ENCODE data around the gene ANP32E.

Gene ANP32E

DNA sequence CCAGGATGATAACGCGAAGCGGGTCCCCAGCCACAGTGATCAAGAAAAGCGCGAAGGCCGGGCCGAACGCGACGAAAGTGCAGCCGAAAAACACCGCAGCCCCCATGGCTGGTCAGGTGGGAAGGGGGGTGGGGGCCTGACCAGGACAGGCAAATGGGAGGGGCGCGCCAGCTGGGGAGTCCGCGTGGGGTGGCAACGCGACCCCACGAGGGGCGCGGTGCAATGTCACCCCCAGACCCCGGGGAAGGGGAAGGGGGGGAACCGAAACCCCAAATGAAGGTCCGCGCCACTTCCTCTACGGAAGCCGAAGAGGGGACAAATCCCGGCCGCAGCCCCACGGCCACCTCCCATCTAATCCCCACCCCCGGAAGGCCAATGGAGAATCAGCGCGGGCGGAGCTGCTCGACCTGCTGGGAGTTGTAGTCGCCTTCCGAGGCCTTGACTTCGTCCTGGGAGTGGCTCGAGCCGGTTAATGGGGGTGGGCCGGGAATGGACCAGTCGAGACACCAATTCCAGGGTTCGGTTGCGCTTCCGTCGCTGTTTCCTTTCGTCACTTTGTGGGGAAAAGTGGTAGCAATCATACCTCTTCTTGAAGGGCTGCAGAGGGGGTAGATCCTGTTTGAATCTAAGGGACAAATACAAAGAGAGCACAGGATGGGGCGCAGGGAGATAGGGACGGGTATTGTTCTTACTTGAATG lies 32.9 kb upstream of the ANP32E start, which contains the start of gene APH1A:
APH1A (minus strand) TSS at position 312 of the 699 bp plus-strand sequence; CDS start at position 106, 206 bp downstream.
- peaks cover 35% of the 10 kb centered on the region for H3K36me3 ChIP-seq (ENCODE audit: insufficient read depth, low read length)
- peak within 1 kb of the TSS; percentile 85 for H3K27ac ChIP-seq (ENCODE audit: low read depth, low read length)
- H3K4me1 ChIP-seq (ENCODE audit: insufficient read depth, low read length), result peaks cover 18% of the 10 kb centered on the region
- WGBS, result under 1% methylated on average over 49 of the region's 49 CpGs
- H3K9ac ChIP-seq (ENCODE audit: low read depth, low read length), result peak within 1 kb of the TSS; percentile 87
- no peaks in the 10 kb centered on the region for H3K9me3 ChIP-seq (ENCODE audit: insufficient read depth, low read depth, low read length)
- no peaks in the 10 kb centered on the region for H3K27me3 ChIP-seq (ENCODE audit: insufficient read depth, low read length)
- peak within 1 kb of the TSS; percentile 92 for H3K4me3 ChIP-seq (ENCODE audit: low read length)

DNA sequence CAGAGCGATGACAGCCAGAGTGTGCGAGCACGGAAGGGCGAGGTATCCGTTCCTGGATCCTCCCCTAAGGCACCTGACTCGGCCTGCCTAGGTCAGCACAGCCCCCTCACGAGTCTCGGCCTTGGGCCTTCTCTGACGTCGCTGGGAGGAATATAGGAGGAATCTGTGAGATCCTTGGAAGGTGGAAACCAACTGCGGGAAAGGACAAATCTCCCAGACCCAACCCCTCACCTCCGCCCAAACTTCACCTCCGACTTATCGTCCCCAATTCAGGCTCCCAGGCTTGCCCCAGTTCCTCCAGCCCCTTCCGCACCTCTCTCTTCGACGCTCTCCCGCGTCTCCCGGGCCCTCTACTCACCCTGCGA lies 32.4 kb upstream of the ANP32E start:
- H3K9ac ChIP-seq (ENCODE audit: low read depth, low read length), result peak overlapping the region; percentile 87
- WGBS, result under 1% methylated on average over 19 of the region's 21 CpGs
- peak overlapping the region; percentile 85 for H3K27ac ChIP-seq (ENCODE audit: low read depth, low read length)
- no peaks in the 10 kb centered on the region for H3K27me3 ChIP-seq (ENCODE audit: insufficient read depth, low read length)
- peak overlapping the region; percentile 92 for H3K4me3 ChIP-seq (ENCODE audit: low read length)
- H3K36me3 ChIP-seq (ENCODE audit: insufficient read depth, low read length), result peaks cover 40% of the 10 kb centered on the region
- H3K9me3 ChIP-seq (ENCODE audit: insufficient read depth, low read depth, low read length), result no peaks in the 10 kb centered on the region
- peaks cover 12% of the 10 kb centered on the region for H3K4me1 ChIP-seq (ENCODE audit: insufficient read depth, low read length)

DNA sequence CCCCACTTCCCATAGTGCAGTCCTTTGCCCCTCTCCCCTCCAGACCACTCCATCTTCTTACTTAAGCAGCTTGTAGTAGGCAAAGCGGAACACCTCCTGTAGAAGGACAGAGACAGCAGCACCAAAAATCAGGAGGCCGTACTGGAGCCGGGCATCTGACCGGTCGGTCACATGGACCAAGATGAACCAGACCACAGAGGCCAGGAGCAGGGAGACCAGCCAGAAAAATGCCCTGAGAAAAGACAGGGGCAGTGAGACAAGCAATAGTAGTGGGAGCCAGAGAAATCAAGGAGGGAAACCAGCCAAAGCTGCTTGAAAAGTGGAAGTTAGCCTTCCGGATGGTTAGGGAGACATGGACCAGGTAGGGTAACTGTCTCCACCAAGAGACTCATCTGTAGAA lies 32.0 kb upstream of the ANP32E start:
- peaks cover 44% of the 10 kb centered on the region for H3K36me3 ChIP-seq (ENCODE audit: insufficient read depth, low read length)
- H3K27ac ChIP-seq (ENCODE audit: low read depth, low read length), result no peak overlapping the region
- H3K27me3 ChIP-seq (ENCODE audit: insufficient read depth, low read length), result no peaks in the 10 kb centered on the region
- H3K9me3 ChIP-seq (ENCODE audit: insufficient read depth, low read depth, low read length), result no peaks in the 10 kb centered on the region
- H3K4me1 ChIP-seq (ENCODE audit: insufficient read depth, low read length), result peaks cover 9% of the 10 kb centered on the region; the same call in 1 of the 2 replicates
- peak overlapping the region; percentile 92 for H3K4me3 ChIP-seq (ENCODE audit: low read length)
- WGBS, result 51% methylated on average over 6 of the region's 6 CpGs
- H3K9ac ChIP-seq (ENCODE audit: low read depth, low read length), result peak overlapping the region; percentile 87

DNA sequence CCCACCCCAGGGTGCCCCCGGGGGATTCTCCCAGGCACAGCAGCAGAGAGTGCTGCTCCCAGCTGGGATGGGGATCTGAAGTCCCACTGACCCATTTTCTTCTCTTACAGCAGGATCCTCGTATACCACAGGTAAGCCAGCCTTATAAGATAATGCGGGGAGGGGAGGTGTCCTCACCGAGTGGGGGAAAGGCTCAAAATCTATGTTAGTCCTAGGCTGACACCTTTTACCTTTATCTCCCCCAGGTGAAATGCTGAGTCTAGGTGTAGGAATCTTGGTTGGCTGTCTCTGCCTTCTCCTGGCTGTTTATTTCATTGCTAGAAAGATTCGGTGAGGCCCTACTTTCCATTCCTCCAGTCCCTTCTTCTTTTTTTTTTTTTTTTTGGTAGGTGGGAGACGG lies 27.6 kb upstream of the ANP32E start:
- 89% methylated on average over 4 of the region's 6 CpGs for WGBS
- no peak overlapping the region for H3K9ac ChIP-seq (ENCODE audit: low read depth, low read length)

DNA sequence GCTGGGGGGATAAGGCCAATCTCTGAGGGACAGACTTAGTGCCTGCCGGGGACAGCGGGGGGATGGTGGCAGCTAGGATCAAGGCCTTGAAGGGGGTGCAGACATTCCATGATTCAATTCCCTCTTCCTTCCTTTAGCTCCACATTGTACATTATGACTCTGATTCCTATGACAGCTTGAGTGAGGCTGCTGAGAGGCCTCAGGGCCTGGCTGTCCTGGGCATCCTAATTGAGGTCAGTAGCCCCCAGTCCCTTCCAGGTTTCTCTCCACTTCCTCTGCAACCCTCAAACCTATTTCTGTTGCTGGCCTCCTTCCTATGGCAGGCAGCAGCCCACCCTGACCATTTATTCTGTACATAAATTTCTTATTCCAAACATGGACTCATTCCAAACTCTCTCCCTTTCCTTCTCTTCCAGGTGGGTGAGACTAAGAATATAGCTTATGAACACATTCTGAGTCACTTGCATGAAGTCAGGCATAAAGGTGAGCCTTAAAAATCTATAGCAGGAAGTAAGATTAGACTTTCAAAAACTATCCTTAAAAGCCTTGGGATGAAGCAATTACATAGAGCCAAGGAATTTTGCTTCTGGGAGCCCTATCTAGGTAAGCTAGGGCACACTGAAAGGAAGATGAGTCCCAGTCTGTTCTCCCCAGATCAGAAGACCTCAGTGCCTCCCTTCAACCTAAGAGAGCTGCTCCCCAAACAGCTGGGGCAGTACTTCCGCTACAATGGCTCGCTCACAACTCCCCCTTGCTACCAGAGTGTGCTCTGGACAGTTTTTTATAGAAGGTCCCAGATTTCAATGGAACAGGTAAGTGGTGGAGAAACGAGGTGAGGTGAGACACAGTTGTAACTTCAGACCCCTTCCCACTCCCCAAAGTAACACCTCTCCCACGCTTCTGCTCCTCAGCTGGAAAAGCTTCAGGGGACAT lies 26.7 kb upstream of the ANP32E start:
- Histone ChIP-seq H3K4me1 (ENCODE audit: insufficient read depth, low read length) (peaks cover 17% of the 10 kb centered on the region; the same call in 1 of the 2 replicates), H3K9ac (ENCODE audit: low read depth, low read length) (no peak overlapping the region), H3K36me3 (ENCODE audit: insufficient read depth, low read length) (peaks cover 68% of the 10 kb centered on the region), H3K27ac (ENCODE audit: low read depth, low read length) (no peak overlapping the region), H3K9me3 (ENCODE audit: insufficient read depth, low read depth, low read length) (no peaks in the 10 kb centered on the region), H3K4me3 (ENCODE audit: low read length) (no peak overlapping the region), H3K27me3 (ENCODE audit: insufficient read depth, low read length) (no peaks in the 10 kb centered on the region)
- 90% methylated on average over 6 of the region's 6 CpGs for WGBS

More for the DNA sequence above, 27.6 kb upstream of the ANP32E start:
- Histone ChIP-seq H3K27ac (ENCODE audit: low read depth, low read length) (no peak overlapping the region), H3K27me3 (ENCODE audit: insufficient read depth, low read length) (no peaks in the 10 kb centered on the region), H3K4me3 (ENCODE audit: low read length) (no peak overlapping the region), H3K9me3 (ENCODE audit: insufficient read depth, low read depth, low read length) (no peaks in the 10 kb centered on the region), H3K4me1 (ENCODE audit: insufficient read depth, low read length) (peaks cover 15% of the 10 kb centered on the region; the same call in 1 of the 2 replicates), H3K36me3 (ENCODE audit: insufficient read depth, low read length) (peaks cover 68% of the 10 kb centered on the region)

DNA sequence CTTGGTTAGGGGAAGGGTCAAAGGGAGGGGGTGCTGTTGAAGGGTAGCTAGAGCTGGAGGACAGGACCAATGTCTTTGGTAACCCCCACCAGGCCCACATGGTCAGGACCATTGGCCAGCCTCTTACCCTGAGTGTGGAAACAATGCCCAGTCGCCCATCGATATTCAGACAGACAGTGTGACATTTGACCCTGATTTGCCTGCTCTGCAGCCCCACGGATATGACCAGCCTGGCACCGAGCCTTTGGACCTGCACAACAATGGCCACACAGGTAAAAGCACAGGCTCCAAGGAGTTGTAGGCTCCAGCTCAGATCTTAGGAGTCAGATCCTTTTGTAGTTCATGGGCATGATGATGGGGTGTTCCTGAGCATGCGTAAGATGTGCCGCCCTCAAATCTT lies 25.5 kb upstream of the ANP32E start:
- Histone ChIP-seq H3K27ac (ENCODE audit: low read depth, low read length) (no peak overlapping the region), H3K4me1 (ENCODE audit: insufficient read depth, low read length) (peaks cover 22% of the 10 kb centered on the region), H3K9me3 (ENCODE audit: insufficient read depth, low read depth, low read length) (no peaks in the 10 kb centered on the region), H3K36me3 (ENCODE audit: insufficient read depth, low read length) (peaks cover 56% of the 10 kb centered on the region), H3K27me3 (ENCODE audit: insufficient read depth, low read length) (no peaks in the 10 kb centered on the region), H3K4me3 (ENCODE audit: low read length) (no peak overlapping the region), H3K9ac (ENCODE audit: low read depth, low read length) (no peak overlapping the region)
- WGBS, result 94% methylated on average over 6 of the region's 6 CpGs

DNA sequence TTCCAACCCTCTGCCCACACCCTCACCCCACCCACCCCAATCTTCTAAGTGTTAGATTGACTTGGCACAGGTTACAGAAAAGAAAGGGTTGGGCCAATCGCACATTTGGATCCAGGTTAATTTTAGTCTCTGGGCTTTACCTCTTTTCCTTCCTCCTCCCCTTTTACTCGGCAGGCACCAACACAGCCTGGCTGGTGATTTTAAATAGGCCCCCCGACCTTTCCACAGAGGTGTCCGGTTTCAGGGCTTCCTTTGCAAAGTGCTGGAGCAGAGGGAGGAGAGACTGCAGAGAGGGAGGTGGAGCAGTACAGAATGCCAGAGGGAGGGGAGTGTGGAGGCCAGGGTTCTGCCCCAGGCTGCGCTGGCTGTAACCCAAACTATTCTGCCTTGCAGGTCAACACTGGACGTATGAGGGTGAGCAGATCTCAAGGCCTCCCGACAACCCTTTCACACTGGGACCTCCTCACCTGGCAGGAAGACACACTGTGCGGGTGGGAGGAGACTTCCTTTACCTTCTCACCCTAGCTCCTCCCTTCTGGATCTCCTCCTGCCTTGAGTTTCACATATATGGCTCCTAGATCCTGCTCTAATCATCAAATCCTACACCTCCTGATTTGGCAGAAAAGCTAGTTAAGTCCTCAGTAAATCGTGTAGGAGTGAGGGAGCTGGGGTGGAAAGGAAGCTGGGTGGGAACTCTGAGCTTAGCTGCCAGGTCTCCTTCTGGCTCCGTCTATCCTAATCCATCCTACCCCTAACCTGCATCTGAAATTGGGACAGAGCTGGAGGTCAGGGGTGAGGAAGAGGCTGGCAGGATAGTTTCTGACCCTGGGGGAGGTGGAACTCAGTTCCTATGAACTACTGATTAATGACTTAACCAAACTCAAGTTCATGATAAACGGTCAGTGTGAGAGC lies 24.1 kb upstream of the ANP32E start:
- Histone ChIP-seq H3K27ac (ENCODE audit: low read depth, low read length) (peak overlapping the region; percentile 95; the same call in 1 of the 2 replicates), H3K9me3 (ENCODE audit: insufficient read depth, low read depth, low read length) (no peaks in the 10 kb centered on the region), H3K36me3 (ENCODE audit: insufficient read depth, low read length) (peaks cover 43% of the 10 kb centered on the region), H3K27me3 (ENCODE audit: insufficient read depth, low read length) (no peaks in the 10 kb centered on the region), H3K4me1 (ENCODE audit: insufficient read depth, low read length) (peaks cover 30% of the 10 kb centered on the region), H3K9ac (ENCODE audit: low read depth, low read length) (peak overlapping the region; percentile 86), H3K4me3 (ENCODE audit: low read length) (peak overlapping the region; percentile 93)
- WGBS, result 13% methylated on average over 9 of the region's 11 CpGs

DNA sequence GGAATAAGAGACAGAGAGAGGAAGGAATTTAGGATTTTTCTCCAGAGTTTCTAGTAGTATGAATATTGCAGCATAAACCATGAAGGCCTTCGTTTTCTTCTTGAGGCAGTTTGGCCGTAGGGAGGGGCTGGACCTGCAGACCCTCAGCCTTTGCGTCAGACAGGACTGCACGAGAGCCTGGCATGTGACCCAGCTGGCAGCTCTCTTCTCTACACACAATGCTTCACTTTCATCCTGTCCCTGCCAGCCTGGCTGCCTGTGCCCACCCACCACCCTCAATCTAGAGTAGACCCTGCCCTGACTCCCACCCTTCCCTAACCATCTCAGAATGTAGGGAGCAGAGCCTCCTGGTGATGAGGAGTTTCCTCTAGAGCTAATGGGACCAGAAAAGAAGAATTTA lies 23.3 kb upstream of the ANP32E start:
- peaks cover 30% of the 10 kb centered on the region for H3K4me1 ChIP-seq (ENCODE audit: insufficient read depth, low read length)
- H3K27ac ChIP-seq (ENCODE audit: low read depth, low read length), result peak overlapping the region; percentile 95; the same call in 1 of the 2 replicates
- WGBS, result 17% methylated on average over 4 of the region's 4 CpGs

DNA sequence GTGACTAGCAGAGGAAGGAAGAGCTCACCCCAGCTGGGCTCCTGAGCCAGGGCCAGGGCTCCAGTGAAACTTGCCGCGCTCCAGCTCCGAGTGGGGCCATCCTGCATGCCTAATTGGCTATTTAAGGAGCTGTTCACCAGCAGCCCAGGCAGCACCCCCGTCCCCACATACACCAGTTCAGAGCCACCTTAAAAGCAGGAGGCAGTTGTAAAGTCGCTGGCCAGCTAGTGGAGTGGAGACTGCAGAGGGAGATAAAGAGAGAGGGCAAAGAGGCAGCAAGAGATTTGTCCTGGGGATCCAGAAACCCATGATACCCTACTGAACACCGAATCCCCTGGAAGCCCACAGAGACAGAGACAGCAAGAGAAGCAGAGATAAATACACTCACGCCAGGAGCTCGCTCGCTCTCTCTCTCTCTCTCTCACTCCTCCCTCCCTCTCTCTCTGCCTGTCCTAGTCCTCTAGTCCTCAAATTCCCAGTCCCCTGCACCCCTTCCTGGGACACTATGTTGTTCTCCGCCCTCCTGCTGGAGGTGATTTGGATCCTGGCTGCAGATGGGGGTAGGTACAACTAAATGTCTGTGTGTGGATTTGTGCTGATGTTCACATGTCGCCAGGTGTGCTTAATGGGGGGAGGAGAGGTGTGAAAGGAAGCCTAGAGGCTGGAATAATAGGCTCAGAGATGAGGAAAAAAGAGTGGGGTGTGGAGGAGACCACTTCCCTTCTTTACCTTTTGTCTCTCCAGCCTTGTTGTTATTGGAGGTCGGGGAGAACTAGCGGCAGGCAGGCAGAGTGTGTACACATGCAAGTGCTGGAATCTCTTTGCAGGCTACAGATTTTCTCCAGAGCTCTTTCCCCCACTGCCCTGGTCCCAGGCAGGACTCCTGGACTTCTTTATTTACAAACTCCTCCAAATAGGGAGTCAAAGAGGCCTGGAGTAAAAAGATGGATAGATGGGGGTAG lies 22.0 kb upstream of the ANP32E start, which contains the start of gene CA14:
CA14 (plus strand) TSS at position 151 of the 962 bp plus-strand sequence; CDS start at position 506, 355 bp downstream.
- Histone ChIP-seq H3K9ac (ENCODE audit: low read depth, low read length) (peak within 1 kb of the TSS; percentile 86), H3K4me3 (ENCODE audit: low read length) (peak within 1 kb of the TSS; percentile 93), H3K36me3 (ENCODE audit: insufficient read depth, low read length) (peaks cover 24% of the 10 kb centered on the region), H3K27me3 (ENCODE audit: insufficient read depth, low read length) (no peaks in the 10 kb centered on the region), H3K27ac (ENCODE audit: low read depth, low read length) (peak within 1 kb of the TSS; percentile 95), H3K9me3 (ENCODE audit: insufficient read depth, low read depth, low read length) (no peaks in the 10 kb centered on the region), H3K4me1 (ENCODE audit: insufficient read depth, low read length) (peaks cover 30% of the 10 kb centered on the region)
- WGBS, result 2% methylated on average over 13 of the region's 13 CpGs

More for the DNA sequence above, 23.3 kb upstream of the ANP32E start:
- H3K4me3 ChIP-seq (ENCODE audit: low read length), result peak overlapping the region; percentile 93
- H3K9me3 ChIP-seq (ENCODE audit: insufficient read depth, low read depth, low read length), result no peaks in the 10 kb centered on the region
- H3K9ac ChIP-seq (ENCODE audit: low read depth, low read length), result peak overlapping the region; percentile 86
- H3K36me3 ChIP-seq (ENCODE audit: insufficient read depth, low read length), result peaks cover 35% of the 10 kb centered on the region
- H3K27me3 ChIP-seq (ENCODE audit: insufficient read depth, low read length), result no peaks in the 10 kb centered on the region
